DOHH2 (cell line): ENCODE measurements around the gene GOLGA6L2.
"Not testable (repeated sequence)": the region's sequence is repeated elsewhere in the genome, so short reads cannot be mapped to it uniquely, and the experiment has no call there.

Source experiments
- H3F3A ChIP-seq: fragments of 200-600 bp; sonication (generic), shearing (Covaris generic); 2 replicates; pipeline ENCODE4 v1.6.0; 2016; ENCODE audit warnings: antibody characterized with exemption, mild to moderate bottlenecking; ENCODE audit not compliant: control insufficient read depth, insufficient read depth
- H3K27ac ChIP-seq: fragments of 200-600 bp; sonication (generic); 2 replicates; pipeline ENCODE4 v1.5.1; 2014; ENCODE audit warnings: low read depth, mild to moderate bottlenecking, low read length, moderate library complexity
- H3K27me3 ChIP-seq: fragments of 200-600 bp; sonication (generic); 2 replicates; pipeline ENCODE4 v1.6.1; 2014; ENCODE audit warnings: mild to moderate bottlenecking, low read length, mixed read lengths; ENCODE audit not compliant: control insufficient read depth
- H3K36me3 ChIP-seq: fragments of 200-600 bp; sonication (generic); 2 replicates; pipeline ENCODE4 v1.6.1; 2014; ENCODE audit warnings: mild to moderate bottlenecking, low read length, moderate library complexity, mixed read lengths; ENCODE audit not compliant: control insufficient read depth
- H3K4me1 ChIP-seq: fragments of 200-600 bp; sonication (generic); 2 replicates; pipeline ENCODE4 v1.6.1; 2014; ENCODE audit warnings: mild to moderate bottlenecking, low read length, mixed read lengths; ENCODE audit not compliant: control insufficient read depth
- H3K4me2 ChIP-seq: fragments of 200-600 bp; sonication (generic); 2 replicates; pipeline ENCODE4 v1.6.0; 2014; ENCODE audit warnings: mild to moderate bottlenecking, low read length, moderate library complexity
- H3K4me3 ChIP-seq: fragments of 200-600 bp; sonication (generic); 2 replicates; pipeline ENCODE4 v1.5.1; 2014; ENCODE audit warnings: mild to moderate bottlenecking, low read length, mixed read lengths
- H3K79me2 ChIP-seq: fragments of 200-600 bp; sonication (generic); 2 replicates; pipeline ENCODE4 v1.6.1; 2014; ENCODE audit warnings: mild to moderate bottlenecking, low read length, mixed read lengths; ENCODE audit not compliant: control insufficient read depth
- H3K9me2 ChIP-seq: fragments of 200-600 bp; sonication (generic); replicated peaks from 2 replicates; pipeline ENCODE4 v1.6.1; 2014; ENCODE audit warnings: mild to moderate bottlenecking, low read length, mixed read lengths; ENCODE audit not compliant: control insufficient read depth
- H3K9me3 ChIP-seq: fragments of 200-600 bp; sonication (generic); 2 replicates; pipeline ENCODE4 v1.6.1; 2014; ENCODE audit warnings: antibody characterized with exemption, low read length, mixed read lengths; ENCODE audit not compliant: control insufficient read depth, insufficient read depth
- H4K20me1 ChIP-seq: fragments of 200-600 bp; sonication (generic); 2 replicates; pipeline ENCODE4 v1.6.0; 2014; ENCODE audit warnings: low read depth, mild to moderate bottlenecking, antibody characterized with exemption, low read length, moderate library complexity; ENCODE audit not compliant: control insufficient read depth, insufficient read depth
- EZH2phosphoT487 ChIP-seq: fragments of 200-600 bp; sonication (generic); IDR thresholded peaks from 2 replicates; pipeline ENCODE4 v1.6.1; 2017; ENCODE audit warnings: borderline replicate concordance, mild to moderate bottlenecking, antibody characterized with exemption, low read length, moderate library complexity, mixed read lengths
- TF ChIP-seq, protein P1 (sequence below): fragments of 200-600 bp; sonication (generic); IDR thresholded peaks from one replicate; pipeline ENCODE4 v1.5.1; 2014; ENCODE audit warnings: antibody characterized with exemption, mild to moderate bottlenecking, low read depth, low read length; ENCODE audit not compliant: poor library complexity, severe bottlenecking

Gene GOLGA6L2

DNA sequence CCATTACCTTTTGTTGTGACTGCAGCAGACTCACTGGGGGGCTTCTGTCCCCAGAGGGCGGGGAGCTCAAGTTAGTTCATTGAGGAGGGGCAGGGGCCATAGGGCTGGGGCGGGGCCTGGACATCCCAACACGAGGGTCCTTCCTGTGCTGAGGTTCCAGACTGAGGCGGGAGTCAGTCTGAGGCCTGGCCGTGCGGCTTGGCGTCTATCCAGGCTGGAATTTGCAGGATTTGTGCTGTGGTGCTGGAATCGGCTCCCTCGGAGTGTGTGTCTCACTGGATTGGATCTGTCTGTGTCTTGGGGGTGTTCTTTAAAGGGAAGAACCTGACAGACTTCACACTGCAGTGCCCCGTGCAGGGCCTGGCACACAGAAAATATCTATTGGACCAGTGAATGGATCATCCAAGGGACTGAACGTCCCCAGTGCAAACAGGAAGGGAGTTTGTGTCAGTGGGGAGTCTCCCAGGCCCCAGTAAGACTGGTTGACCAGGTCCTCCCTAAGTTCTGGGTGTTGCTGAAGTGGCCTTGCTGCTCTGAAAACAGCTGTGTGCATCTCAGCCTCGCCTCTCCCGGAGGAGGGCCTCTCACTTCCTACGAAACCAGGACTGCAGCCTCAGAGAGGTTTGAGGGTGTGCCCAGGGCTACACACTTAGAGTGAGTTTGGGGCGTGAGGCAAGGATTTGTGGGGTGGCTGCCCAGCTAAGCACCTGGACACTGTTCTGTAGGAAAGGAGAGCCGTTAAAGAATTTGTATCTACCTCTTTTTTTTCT lies 26.1 kb downstream of the GOLGA6L2 start:
- Histone ChIP-seq H3K4me3 (no peak overlapping the region), H3F3A (no peaks in the 10 kb centered on the region), H3K4me1 (no peaks in the 10 kb centered on the region), H3K79me2 (no peaks in the 10 kb centered on the region), H3K4me2 (no peak overlapping the region), H4K20me1 (no peaks in the 10 kb centered on the region), H3K9me2 (no peaks in the 10 kb centered on the region), H3K9me3 (no peaks in the 10 kb centered on the region), H3K36me3 (no peaks in the 10 kb centered on the region), H3K27ac (no peak overlapping the region), H3K27me3 (no peaks in the 10 kb centered on the region)
- TF ChIP-seq, protein P1, sequence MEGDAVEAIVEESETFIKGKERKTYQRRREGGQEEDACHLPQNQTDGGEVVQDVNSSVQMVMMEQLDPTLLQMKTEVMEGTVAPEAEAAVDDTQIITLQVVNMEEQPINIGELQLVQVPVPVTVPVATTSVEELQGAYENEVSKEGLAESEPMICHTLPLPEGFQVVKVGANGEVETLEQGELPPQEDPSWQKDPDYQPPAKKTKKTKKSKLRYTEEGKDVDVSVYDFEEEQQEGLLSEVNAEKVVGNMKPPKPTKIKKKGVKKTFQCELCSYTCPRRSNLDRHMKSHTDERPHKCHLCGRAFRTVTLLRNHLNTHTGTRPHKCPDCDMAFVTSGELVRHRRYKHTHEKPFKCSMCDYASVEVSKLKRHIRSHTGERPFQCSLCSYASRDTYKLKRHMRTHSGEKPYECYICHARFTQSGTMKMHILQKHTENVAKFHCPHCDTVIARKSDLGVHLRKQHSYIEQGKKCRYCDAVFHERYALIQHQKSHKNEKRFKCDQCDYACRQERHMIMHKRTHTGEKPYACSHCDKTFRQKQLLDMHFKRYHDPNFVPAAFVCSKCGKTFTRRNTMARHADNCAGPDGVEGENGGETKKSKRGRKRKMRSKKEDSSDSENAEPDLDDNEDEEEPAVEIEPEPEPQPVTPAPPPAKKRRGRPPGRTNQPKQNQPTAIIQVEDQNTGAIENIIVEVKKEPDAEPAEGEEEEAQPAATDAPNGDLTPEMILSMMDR: no peak
- no peak for TF ChIP-seq EZH2phosphoT487

DNA sequence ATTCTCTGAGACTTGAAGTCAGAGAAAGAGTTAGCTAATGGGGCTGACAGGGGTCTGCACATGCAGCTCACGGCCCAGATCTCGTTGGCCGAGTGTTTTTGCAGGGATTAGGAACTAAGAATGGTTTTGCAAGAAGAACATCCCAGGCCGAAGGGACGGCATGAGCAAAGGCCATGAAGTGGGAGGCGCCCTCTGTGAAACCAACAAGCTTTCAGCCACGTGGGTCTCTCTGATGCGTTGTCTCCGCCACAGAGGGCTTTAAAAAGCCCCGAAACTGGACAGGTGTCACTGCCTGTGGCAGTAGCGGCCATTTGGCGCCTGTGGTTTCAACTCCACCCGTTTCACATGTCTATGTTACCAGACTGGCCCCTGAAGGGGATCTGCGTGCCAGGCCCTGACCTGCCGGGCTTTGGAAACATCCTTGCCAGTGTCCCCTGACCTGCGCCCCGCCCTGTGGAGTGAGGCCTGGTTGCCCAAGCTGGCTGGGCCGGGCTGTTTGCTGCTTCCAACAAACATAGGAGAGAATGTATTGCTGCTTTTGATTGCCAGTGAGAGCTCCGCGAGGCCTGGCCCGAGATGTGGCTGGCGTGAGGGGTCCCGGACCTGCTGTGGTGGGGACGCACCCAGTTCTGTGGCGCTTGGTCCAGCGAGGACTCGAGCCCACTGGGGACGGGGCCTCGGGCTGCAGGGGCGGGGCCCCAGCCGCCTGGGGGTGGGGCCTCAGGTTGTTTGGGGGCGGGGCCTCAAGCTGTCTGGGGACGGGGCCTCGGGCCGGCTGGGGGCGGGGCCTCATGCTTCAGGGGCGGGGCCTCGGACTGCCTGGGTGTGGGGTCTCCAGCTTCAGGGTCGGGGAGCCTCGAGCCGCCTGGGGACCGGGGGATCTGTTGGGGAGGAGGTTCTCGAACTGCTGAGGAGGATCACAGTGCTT lies 30.4 kb downstream of the GOLGA6L2 start:
- no peaks in the 10 kb centered on the region for H3F3A ChIP-seq
- H3K27ac ChIP-seq: no peak overlapping the region
- no peaks in the 10 kb centered on the region for H3K4me1 ChIP-seq
- H4K20me1 ChIP-seq: no peaks in the 10 kb centered on the region
- no peaks in the 10 kb centered on the region for H3K9me3 ChIP-seq
- H3K9me2 ChIP-seq: no peaks in the 10 kb centered on the region
- no peaks in the 10 kb centered on the region for H3K27me3 ChIP-seq
- no peak overlapping the region for H3K4me2 ChIP-seq
- H3K36me3 ChIP-seq: no peaks in the 10 kb centered on the region
- H3K79me2 ChIP-seq: no peaks in the 10 kb centered on the region
- TF ChIP-seq, protein P1: no peak
- TF ChIP-seq EZH2phosphoT487: no peak
- H3K4me3 ChIP-seq: no peak overlapping the region

DNA sequence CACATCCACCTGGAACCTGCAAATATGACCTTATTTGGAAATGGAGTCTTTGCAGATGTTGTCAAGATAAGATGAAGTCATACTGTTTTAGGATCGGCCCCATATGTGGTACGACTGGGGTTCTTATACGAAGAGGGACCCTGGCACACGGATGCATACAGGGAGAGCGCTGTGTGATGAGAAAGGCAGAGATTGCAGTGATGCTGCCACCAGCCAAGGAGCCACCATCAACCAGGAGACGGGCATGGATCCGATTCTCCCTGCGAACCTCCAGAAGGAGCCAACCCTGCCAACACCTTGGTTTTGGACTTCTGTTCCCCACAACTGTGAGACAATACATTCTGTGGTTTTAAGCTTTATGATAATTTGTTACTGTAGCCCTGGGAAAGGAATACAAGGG lies 31.2 kb downstream of the GOLGA6L2 start:
- not testable (repeated sequence) for H4K20me1 ChIP-seq, H3K4me2 ChIP-seq, H3K9me3 ChIP-seq, H3K4me1 ChIP-seq, H3K9me2 ChIP-seq, H3K36me3 ChIP-seq, H3K27ac ChIP-seq, H3K4me3 ChIP-seq, H3K79me2 ChIP-seq, H3F3A ChIP-seq, H3K27me3 ChIP-seq
